RWPE2 (cell line): Measurements from ENCODE around the gene JOSD2.

Experiments used
- ATAC-seq: fragments of 200-7000 bp; cut with Tn5 transposase; 3 replicates; pipeline ENCODE4 v1.9.1; 2021; ENCODE audit warnings: low read depth
- DNase-seq: peaks from one replicate; pipeline ENCODE4 v3.0.0-alpha.2; 2020; ENCODE audit warnings: low spot score
- H3K27ac ChIP-seq: fragments of 450-650 bp; 2 replicates; pipeline ENCODE4 v1.5.1; 2017; ENCODE audit warnings: mild to moderate bottlenecking; ENCODE audit not compliant: poor library complexity, severe bottlenecking
- H3K27me3 ChIP-seq: fragments of 250-450 bp; sonication (Bioruptor Pico); 2 replicates; pipeline ENCODE4 v1.5.1; 2021; ENCODE audit warnings: mild to moderate bottlenecking, moderate library complexity; ENCODE audit not compliant: insufficient read depth, poor library complexity, severe bottlenecking
- H3K36me3 ChIP-seq: fragments of 250-450 bp; sonication (Bioruptor Pico); 2 replicates; pipeline ENCODE4 v1.5.1; 2020; ENCODE audit warnings: low read depth, mild to moderate bottlenecking, moderate library complexity
- H3K4me1 ChIP-seq: fragments of 250-450 bp; sonication (Bioruptor Pico); 2 replicates; pipeline ENCODE4 v1.5.1; 2021; ENCODE audit warnings: mild to moderate bottlenecking, moderate library complexity; ENCODE audit not compliant: insufficient read depth, poor library complexity, severe bottlenecking
- H3K4me3 ChIP-seq: fragments of 250-450 bp; sonication (Bioruptor Pico); 2 replicates; pipeline ENCODE4 v1.5.1; 2021; ENCODE audit warnings: mild to moderate bottlenecking, moderate library complexity; ENCODE audit not compliant: severe bottlenecking
- H3K9me3 ChIP-seq: fragments of 250-450 bp; sonication (Bioruptor Pico); 2 replicates; pipeline ENCODE4 v1.5.1; 2021; ENCODE audit warnings: mild to moderate bottlenecking, moderate library complexity; ENCODE audit not compliant: severe bottlenecking
- TF ChIP-seq, protein P1 (sequence below): fragments of 450-650 bp; IDR thresholded peaks from one replicate; pipeline ENCODE4 v1.5.1; 2017; ENCODE audit warnings: mild to moderate bottlenecking, moderate library complexity; ENCODE audit not compliant: poor library complexity, severe bottlenecking

JOSD2 gene

DNA sequence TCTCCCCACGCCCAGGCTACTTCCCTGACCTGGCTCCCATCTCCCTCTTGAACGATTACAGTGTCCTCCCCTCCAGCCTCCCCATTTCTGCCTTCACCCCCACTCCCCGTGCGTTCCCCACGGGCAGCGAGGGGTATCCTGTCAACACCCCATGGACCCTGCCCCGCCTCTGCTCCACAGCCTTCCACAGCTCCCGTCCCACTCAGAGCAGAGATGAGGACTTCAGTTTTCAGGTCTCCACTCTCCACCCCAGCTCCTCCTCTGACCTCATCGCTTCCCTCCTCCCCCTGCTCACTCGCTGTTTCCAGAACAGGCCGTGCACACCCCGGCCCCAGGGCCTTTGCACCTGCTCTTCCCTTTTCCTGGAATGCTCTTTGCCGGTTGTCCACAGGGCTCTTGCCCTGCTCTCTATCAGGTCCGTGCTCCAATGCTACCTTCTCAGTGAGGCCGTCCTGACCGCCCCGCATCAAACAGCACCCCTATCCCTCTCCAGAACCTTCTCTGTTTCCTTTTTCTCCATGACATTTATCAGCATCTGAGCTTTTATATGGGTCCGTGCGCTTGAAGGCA lies 42.2 kb upstream of the JOSD2 start:
- no peak for DNase-seq
- H3K36me3 ChIP-seq, result no peaks in the 10 kb centered on the region
- H3K27me3 ChIP-seq, result peaks cover 76% of the 10 kb centered on the region
- H3K4me3 ChIP-seq, result no peak overlapping the region
- no peak for ATAC-seq
- no peaks in the 10 kb centered on the region for H3K4me1 ChIP-seq
- no peak overlapping the region for H3K27ac ChIP-seq
- TF ChIP-seq, protein P1, sequence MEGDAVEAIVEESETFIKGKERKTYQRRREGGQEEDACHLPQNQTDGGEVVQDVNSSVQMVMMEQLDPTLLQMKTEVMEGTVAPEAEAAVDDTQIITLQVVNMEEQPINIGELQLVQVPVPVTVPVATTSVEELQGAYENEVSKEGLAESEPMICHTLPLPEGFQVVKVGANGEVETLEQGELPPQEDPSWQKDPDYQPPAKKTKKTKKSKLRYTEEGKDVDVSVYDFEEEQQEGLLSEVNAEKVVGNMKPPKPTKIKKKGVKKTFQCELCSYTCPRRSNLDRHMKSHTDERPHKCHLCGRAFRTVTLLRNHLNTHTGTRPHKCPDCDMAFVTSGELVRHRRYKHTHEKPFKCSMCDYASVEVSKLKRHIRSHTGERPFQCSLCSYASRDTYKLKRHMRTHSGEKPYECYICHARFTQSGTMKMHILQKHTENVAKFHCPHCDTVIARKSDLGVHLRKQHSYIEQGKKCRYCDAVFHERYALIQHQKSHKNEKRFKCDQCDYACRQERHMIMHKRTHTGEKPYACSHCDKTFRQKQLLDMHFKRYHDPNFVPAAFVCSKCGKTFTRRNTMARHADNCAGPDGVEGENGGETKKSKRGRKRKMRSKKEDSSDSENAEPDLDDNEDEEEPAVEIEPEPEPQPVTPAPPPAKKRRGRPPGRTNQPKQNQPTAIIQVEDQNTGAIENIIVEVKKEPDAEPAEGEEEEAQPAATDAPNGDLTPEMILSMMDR, result no peak
- H3K9me3 ChIP-seq, result no peaks in the 10 kb centered on the region

DNA sequence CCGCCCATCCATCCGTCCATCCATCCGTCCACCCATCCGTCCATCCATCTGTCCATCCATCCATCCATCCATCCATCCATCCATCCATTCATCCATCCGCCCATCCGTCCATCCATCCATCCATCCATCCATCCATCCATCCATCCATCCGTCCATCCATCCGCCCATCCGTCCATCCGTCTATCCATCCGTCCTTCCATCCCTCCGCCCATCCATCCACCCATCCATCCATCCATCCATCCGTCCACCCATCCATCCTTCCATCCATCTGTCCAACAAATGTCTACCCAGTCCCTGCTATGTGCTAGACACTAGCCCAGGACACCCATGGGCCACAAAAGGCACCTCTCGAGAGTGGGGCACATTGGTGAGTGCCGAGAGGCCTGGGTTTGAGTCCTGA lies 41.5 kb upstream of the JOSD2 start:
- TF ChIP-seq, protein P1, result no peak
- H3K9me3 ChIP-seq, result no peaks in the 10 kb centered on the region
- H3K27me3 ChIP-seq, result peaks cover 75% of the 10 kb centered on the region
- H3K4me3 ChIP-seq, result no peak overlapping the region
- no peaks in the 10 kb centered on the region for H3K4me1 ChIP-seq
- no peak overlapping the region for H3K27ac ChIP-seq
- no peaks in the 10 kb centered on the region for H3K36me3 ChIP-seq
- ATAC-seq, result no peak
- no peak for DNase-seq

DNA sequence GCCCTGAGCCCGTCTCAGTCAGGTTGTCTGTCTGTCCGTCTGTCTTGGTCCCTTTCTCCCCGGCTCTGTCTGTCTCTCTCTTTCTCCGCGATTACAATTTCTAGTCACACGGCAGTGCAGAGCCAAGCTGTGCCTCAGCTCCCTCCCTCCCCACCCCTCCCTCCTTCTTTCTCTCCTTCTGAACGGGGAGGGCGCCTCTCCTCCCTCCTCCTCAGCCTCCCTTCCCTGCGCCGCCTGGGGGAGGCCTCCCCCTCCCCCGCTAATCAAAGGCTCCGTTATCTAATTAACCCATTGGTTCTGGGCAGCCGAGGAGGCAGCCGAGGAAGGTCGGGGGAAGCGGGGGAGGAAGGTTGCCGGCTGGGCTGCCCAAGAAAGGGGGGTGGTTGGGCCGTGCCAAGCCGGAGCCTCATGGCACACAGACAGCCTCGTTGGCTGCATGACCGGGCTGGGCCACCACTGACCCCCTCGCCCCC lies 40.8 kb upstream of the JOSD2 start:
- Histone ChIP-seq H3K27me3 (peaks cover 76% of the 10 kb centered on the region), H3K4me1 (no peaks in the 10 kb centered on the region), H3K4me3 (no peak overlapping the region), H3K27ac (no peak overlapping the region), H3K36me3 (no peaks in the 10 kb centered on the region), H3K9me3 (no peaks in the 10 kb centered on the region)
- TF ChIP-seq, protein P1, result no peak
- ATAC-seq, result no peak
- DNase-seq, result no peak

DNA sequence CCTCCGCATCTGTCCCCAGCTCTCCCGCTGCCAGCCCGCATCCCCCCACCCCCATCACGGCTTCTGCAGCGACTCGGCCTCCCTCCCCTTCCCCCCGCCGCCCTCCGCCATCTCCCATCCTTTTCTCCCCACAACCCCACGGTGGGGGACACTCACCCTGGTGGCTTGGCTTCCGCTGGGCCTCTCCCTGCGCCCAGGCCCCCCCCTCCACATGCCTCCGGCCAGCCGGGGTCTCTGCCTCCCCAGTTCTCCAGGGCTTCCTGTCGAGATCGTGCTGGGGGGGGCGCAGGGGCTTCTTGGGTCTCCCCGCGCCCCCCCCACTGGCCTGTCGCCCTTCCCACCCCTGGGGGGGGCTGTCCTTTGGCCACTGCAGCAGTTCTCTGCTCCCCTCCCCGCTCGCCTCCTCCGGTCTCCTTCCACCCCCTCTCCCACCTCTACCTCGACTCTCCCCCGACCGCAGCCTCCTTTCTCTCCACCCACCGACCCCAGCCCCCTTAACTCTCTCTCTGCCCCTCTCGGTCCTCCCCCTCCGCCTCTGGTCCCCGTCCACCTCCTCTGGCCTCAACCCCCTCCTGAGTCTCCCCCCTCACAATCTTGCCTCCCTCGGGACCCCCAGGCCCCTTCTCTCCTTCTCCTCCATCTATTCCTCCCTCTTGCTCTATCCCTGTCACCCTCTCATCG lies 40.2 kb upstream of the JOSD2 start:
- Histone ChIP-seq H3K36me3 (no peaks in the 10 kb centered on the region), H3K27me3 (peaks cover 76% of the 10 kb centered on the region), H3K27ac (no peak overlapping the region), H3K4me1 (no peaks in the 10 kb centered on the region), H3K4me3 (no peak overlapping the region), H3K9me3 (no peaks in the 10 kb centered on the region)
- TF ChIP-seq, protein P1, result no peak
- DNase-seq, result no peak
- ATAC-seq, result no peak

DNA sequence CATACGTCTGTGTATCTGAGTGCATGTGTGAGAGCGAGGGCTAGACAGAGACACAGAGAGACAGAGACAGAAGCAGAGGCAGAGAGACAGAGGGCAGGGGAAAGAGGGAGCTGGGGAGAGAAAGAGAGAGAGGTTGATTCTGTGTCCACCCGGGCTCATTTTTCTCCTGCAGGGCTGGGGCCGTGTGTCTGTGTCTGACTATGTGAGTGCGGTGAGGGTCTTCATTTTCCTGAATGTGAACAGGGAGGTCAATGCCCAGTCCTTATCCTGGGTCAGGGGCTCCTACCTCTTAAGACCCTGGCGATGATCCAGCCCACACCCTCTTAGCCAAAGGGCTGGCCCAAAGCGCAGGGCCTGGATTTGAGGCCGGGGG lies 39.6 kb upstream of the JOSD2 start:
- TF ChIP-seq, protein P1, result no peak
- no peak for ATAC-seq
- Histone ChIP-seq H3K27ac (no peak overlapping the region), H3K36me3 (no peaks in the 10 kb centered on the region), H3K9me3 (no peaks in the 10 kb centered on the region), H3K4me3 (no peak overlapping the region), H3K27me3 (peaks cover 70% of the 10 kb centered on the region), H3K4me1 (no peaks in the 10 kb centered on the region)
- DNase-seq, result no peak
